GM19372 (cell line): Measurements from ENCODE around the gene UNC5B.

Source experiments
- ATAC-seq: cut with Tn5 transposase; IDR thresholded peaks from one replicate; pipeline ENCODE4 v1.9.1; 2021; ENCODE audit warnings: mild to moderate bottlenecking, low read depth, moderate library complexity; ENCODE audit not compliant: unreplicated experiment

Gene UNC5B

DNA sequence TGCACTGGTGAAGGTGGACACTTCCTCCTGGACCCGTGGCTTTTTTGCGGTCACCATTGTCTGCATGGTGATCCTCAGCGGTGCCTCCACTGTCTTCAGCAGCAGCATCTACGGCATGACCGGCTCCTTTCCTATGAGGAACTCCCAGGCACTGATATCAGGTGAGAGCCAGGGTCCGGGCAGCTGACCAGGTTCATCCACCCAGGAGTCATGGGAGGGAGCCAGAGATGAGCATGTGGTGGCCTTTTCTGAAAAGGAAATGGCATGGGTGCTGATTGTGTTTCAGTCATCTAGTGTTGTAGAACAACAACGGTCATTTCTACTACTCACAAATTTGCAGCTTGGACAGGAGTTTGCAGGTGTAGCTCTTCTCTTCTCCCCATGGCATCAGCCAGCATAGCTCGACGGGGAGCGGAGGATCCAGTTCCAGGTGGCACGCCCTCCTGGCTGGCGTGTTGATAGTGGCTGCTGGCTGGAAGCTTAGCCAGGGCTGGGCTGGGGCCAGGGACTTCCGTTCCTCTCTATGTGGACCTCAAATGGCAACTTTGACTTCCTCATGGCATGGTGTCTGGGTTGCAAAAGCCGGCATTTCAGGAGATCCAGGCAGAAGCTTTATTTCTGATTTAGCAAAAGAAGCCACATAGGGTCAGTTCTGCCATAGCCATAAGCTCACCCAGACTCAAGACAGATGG lies 139.4 kb downstream of the UNC5B start:
- no peak for ATAC-seq
